PC-9 (cell line): ENCODE data around the gene C7.

ENCODE experiments used
- EZH2 ChIP-seq: fragments of 200-600 bp; sonication (generic); IDR thresholded peaks from 2 replicates; pipeline ENCODE4 v1.8.0; 2017; ENCODE audit warnings: antibody characterized with exemption, low read depth
- TF ChIP-seq, protein P1 (sequence below): fragments of 200-600 bp; sonication (generic); conservative IDR thresholded peaks from 2 replicates; pipeline ENCODE4 v1.6.1; 2017; ENCODE audit warnings: mixed run types, antibody characterized with exemption, mild to moderate bottlenecking, moderate library complexity

DNA sequence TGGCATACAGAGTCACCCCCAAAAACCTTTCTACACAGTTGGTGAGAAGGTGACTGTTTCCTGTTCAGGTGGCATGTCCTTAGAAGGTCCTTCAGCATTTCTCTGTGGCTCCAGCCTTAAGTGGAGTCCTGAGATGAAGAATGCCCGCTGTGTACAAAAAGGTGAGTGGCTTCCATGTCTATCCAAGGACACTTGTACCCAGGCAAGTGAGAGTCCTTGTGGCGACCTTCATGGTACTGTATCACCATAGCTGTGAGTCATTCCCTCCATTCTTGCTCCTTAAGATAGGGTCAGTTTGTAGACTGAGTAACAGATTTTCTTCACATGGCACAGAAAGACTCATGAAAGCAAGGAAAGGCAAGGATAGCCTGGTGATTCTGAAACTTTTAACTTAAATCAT is 63.1 kb downstream of the C7 start:
- TF ChIP-seq, protein P1, sequence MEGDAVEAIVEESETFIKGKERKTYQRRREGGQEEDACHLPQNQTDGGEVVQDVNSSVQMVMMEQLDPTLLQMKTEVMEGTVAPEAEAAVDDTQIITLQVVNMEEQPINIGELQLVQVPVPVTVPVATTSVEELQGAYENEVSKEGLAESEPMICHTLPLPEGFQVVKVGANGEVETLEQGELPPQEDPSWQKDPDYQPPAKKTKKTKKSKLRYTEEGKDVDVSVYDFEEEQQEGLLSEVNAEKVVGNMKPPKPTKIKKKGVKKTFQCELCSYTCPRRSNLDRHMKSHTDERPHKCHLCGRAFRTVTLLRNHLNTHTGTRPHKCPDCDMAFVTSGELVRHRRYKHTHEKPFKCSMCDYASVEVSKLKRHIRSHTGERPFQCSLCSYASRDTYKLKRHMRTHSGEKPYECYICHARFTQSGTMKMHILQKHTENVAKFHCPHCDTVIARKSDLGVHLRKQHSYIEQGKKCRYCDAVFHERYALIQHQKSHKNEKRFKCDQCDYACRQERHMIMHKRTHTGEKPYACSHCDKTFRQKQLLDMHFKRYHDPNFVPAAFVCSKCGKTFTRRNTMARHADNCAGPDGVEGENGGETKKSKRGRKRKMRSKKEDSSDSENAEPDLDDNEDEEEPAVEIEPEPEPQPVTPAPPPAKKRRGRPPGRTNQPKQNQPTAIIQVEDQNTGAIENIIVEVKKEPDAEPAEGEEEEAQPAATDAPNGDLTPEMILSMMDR = no peak
- no peak for TF ChIP-seq EZH2
